Neuronal stem cell (in vitro differentiated cells): ENCODE data around the gene WWC2.

ENCODE experiments used
- DNase-seq: peaks from one replicate; pipeline ENCODE4 v3.0.0-alpha.2; 2013; ENCODE audit warnings: low spot score
- H2AFZ ChIP-seq: one replicate; pipeline ENCODE4 v1.6.1; 2013; ENCODE audit warnings: mild to moderate bottlenecking, low read length, inconsistent platforms
- H2AK5ac ChIP-seq: 2 replicates; pipeline ENCODE4 v1.6.1; 2013; ENCODE audit warnings: low read depth, mild to moderate bottlenecking, inconsistent platforms, low read length, moderate library complexity, mixed read lengths
- H2BK120ac ChIP-seq: 2 replicates; pipeline ENCODE4 v1.6.1; 2013; ENCODE audit warnings: low read depth, mild to moderate bottlenecking, inconsistent platforms, low read length, moderate library complexity, mixed read lengths
- H2BK12ac ChIP-seq: one replicate; pipeline ENCODE4 v1.6.1; 2013; ENCODE audit warnings: low read length, inconsistent platforms
- H2BK15ac ChIP-seq: 2 replicates; pipeline ENCODE4 v1.6.1; 2013; ENCODE audit warnings: mild to moderate bottlenecking, low read length, inconsistent platforms, mixed read lengths
- H2BK5ac ChIP-seq: one replicate; pipeline ENCODE4 v1.6.1; 2013; ENCODE audit warnings: inconsistent platforms, mild to moderate bottlenecking, low read length, moderate library complexity
- H3K14ac ChIP-seq: one replicate; pipeline ENCODE4 v1.6.1; 2013; ENCODE audit warnings: low read length, inconsistent platforms
- H3K18ac ChIP-seq: 2 replicates; pipeline ENCODE4 v1.6.1; 2013; ENCODE audit warnings: low read length, inconsistent platforms
- H3K23ac ChIP-seq: 2 replicates; pipeline ENCODE4 v1.6.1; 2013; ENCODE audit warnings: low read depth, mild to moderate bottlenecking, mixed read lengths, low read length, inconsistent platforms; ENCODE audit not compliant: poor library complexity
- H3K27ac ChIP-seq: replicated peaks from 3 replicates; pipeline ENCODE4 v1.5.1; 2013; ENCODE audit warnings: low read length, inconsistent platforms
- H3K27me3 ChIP-seq, 3 experiments: 2 replicates each; pipeline ENCODE4 v1.6.1; 2013; ENCODE audit warnings: low read length in 3 of 3, mild to moderate bottlenecking in 2 of 3, inconsistent platforms in 1 of 3, low read depth in 1 of 3, mixed read lengths in 1 of 3, moderate library complexity in 1 of 3; ENCODE audit not compliant: control insufficient read depth in 3 of 3, insufficient read depth in 3 of 3
- H3K36me3 ChIP-seq, 2 donors: replicated peaks in 1 of 2; 2 replicates each; pipeline ENCODE4 v1.6.1; 2013; ENCODE audit warnings: low read length in 2 of 2; ENCODE audit not compliant: control insufficient read depth in 2 of 2, insufficient read depth in 2 of 2
- H3K4ac ChIP-seq: 2 replicates; pipeline ENCODE4 v1.6.1; 2013; ENCODE audit warnings: inconsistent platforms, mild to moderate bottlenecking, low read length, moderate library complexity
- H3K4me1 ChIP-seq, 2 donors: 1 replicate in 1 of 2; 2 replicates in 1 of 2; pipeline ENCODE4 v1.6.1; 2013; ENCODE audit warnings: low read length in 2 of 2, low read depth in 1 of 2; ENCODE audit not compliant: control insufficient read depth in 2 of 2, insufficient read depth in 1 of 2
- H3K4me2 ChIP-seq: one replicate; pipeline ENCODE4 v1.6.1; 2013; ENCODE audit warnings: mild to moderate bottlenecking, low read length, inconsistent platforms; ENCODE audit not compliant: insufficient read depth, poor library complexity, severe bottlenecking
- H3K4me3 ChIP-seq, 2 donors: 2 replicates each; pipeline ENCODE4 v1.5.1; 2013; ENCODE audit warnings: low read length in 2 of 2, mild to moderate bottlenecking in 2 of 2, inconsistent platforms in 1 of 2, moderate library complexity in 1 of 2
- H3K79me1 ChIP-seq: one replicate; pipeline ENCODE4 v1.6.1; 2013; ENCODE audit warnings: low read depth, mild to moderate bottlenecking, inconsistent platforms, low read length, moderate library complexity
- H3K9ac ChIP-seq: one replicate; pipeline ENCODE4 v1.6.1; 2013; ENCODE audit warnings: mild to moderate bottlenecking, low read depth, low read length, inconsistent platforms; ENCODE audit not compliant: poor library complexity
- H3K9me3 ChIP-seq, 2 donors: replicated peaks in 1 of 2; 2 replicates each; pipeline versions ENCODE3 to v1.6.1; 2013; ENCODE audit warnings: low read length in 2 of 2, mild to moderate bottlenecking in 2 of 2, inconsistent platforms in 1 of 2, low read depth in 1 of 2, mixed read lengths in 1 of 2, moderate library complexity in 1 of 2; ENCODE audit not compliant: control insufficient read depth in 2 of 2, insufficient read depth in 1 of 2
- H4K8ac ChIP-seq: one replicate; pipeline ENCODE4 v1.6.1; 2013; ENCODE audit warnings: low read depth, mild to moderate bottlenecking, inconsistent platforms, low read length, moderate library complexity
- H4K91ac ChIP-seq: one replicate; pipeline ENCODE4 v1.6.1; 2013; ENCODE audit warnings: low read length, low read depth, mild to moderate bottlenecking, inconsistent platforms; ENCODE audit not compliant: poor library complexity
- WGBS, 2 donors: extraction: QIAGEN DNeasy Blood & Tissue Kit; methylation state at CpG; one replicate each; pipeline ENCODE4 v1.1.7; 2013; ENCODE audit warnings: missing lambda C conversion rate in 2 of 2, mixed read lengths in 1 of 2; ENCODE audit not compliant: insufficient read length in 2 of 2, insufficient replicate concordance in 1 of 2; ENCODE audit errors: extremely low coverage in 2 of 2; 5-methylcytosine and 5-hydroxymethylcytosine counted together

The WWC2 gene

GRCh38 chr4:183106839-183107238, 7.8 kb downstream of the WWC2 start:
- Histone ChIP-seq H3K4me1 (peaks cover 0 to 7% of the 10 kb centered on the region in 2 donors), H3K27me3 (no peaks in the 10 kb centered on the region), H3K36me3 (no peaks in the 10 kb centered on the region), H3K9me3 (no peaks in the 10 kb centered on the region), H3K23ac (no peak overlapping the region), H3K18ac (no peak overlapping the region), H3K79me1 (peaks cover 3% of the 10 kb centered on the region), H3K4ac (no peak overlapping the region), H3K14ac (no peak overlapping the region), H2AFZ (no peak overlapping the region), H3K4me2 (no peak overlapping the region), H3K9ac (no peak overlapping the region), H2BK12ac (no peak overlapping the region), H4K8ac (no peak overlapping the region), H3K27ac (no peak overlapping the region), H3K4me3 (no peak overlapping the region), H2BK5ac (no peak overlapping the region), H2BK120ac (no peak overlapping the region), H2AK5ac (no peak overlapping the region), H4K91ac (no peak overlapping the region), H2BK15ac (no peak overlapping the region)
- WGBS, 2 donors: no CpG with 5 or more reads among the region's 4 CpGs
- no peak for DNase-seq

- Histone ChIP-seq H2BK5ac (no peak overlapping the region), H3K27me3 (no peaks in the 10 kb centered on the region), H3K9me3 (no peaks in the 10 kb centered on the region), H3K36me3 (no peaks in the 10 kb centered on the region), H3K4me3 (no peak overlapping the region), H2AFZ (no peak overlapping the region), H3K4me2 (no peak overlapping the region), H4K91ac (no peak overlapping the region), H3K9ac (no peak overlapping the region), H2BK12ac (no peak overlapping the region), H3K27ac (no peak overlapping the region), H3K4ac (no peak overlapping the region), H3K23ac (no peak overlapping the region), H3K18ac (no peak overlapping the region), H2BK120ac (no peak overlapping the region), H4K8ac (no peak overlapping the region), H3K14ac (no peak overlapping the region), H2BK15ac (no peak overlapping the region), H3K4me1 (peaks cover 0 to 3% of the 10 kb centered on the region in 2 donors), H3K79me1 (peaks cover 3% of the 10 kb centered on the region), H2AK5ac (no peak overlapping the region)
- no CpG with 5 or more reads among the region's 5 CpGs for WGBS, 2 donors
- DNase-seq: no peak
Measured at GRCh38 chr4:183107891-183108459, 8.9 kb downstream of the WWC2 start.

GRCh38 chr4:183110244-183110643, 11.2 kb downstream of the WWC2 start:
- H3K9me3 ChIP-seq: peaks cover 0 to under 1% of the 10 kb centered on the region in 2 donors
- peaks cover 0 to 3% of the 10 kb centered on the region in 2 donors for H3K4me1 ChIP-seq
- H3K23ac ChIP-seq: no peak overlapping the region
- H3K27ac ChIP-seq: no peak overlapping the region
- H2BK5ac ChIP-seq: no peak overlapping the region
- H3K18ac ChIP-seq: no peak overlapping the region
- no peak overlapping the region for H4K91ac ChIP-seq
- no peak overlapping the region for H2BK15ac ChIP-seq
- no peak overlapping the region for H2BK120ac ChIP-seq
- no peak overlapping the region for H3K14ac ChIP-seq
- no peaks in the 10 kb centered on the region for H3K27me3 ChIP-seq
- no peak overlapping the region for H3K4me3 ChIP-seq
- H4K8ac ChIP-seq: no peak overlapping the region
- H3K79me1 ChIP-seq: peaks cover 7% of the 10 kb centered on the region
- peaks cover 0 to 1% of the 10 kb centered on the region in 2 donors for H3K36me3 ChIP-seq
- no peak overlapping the region for H2BK12ac ChIP-seq
- no peak for DNase-seq
- no peak overlapping the region for H2AK5ac ChIP-seq
- H3K4ac ChIP-seq: no peak overlapping the region
- H3K9ac ChIP-seq: no peak overlapping the region
- H2AFZ ChIP-seq: no peak overlapping the region
- H3K4me2 ChIP-seq: no peak overlapping the region

- Histone ChIP-seq H3K27me3 (no peaks in the 10 kb centered on the region), H4K8ac (no peak overlapping the region), H3K36me3 (peaks cover 0 to 1% of the 10 kb centered on the region in 2 donors), H2BK12ac (no peak overlapping the region), H3K9me3 (peaks cover 0 to 3% of the 10 kb centered on the region in 2 donors), H3K4ac (no peak overlapping the region), H3K9ac (no peak overlapping the region), H3K4me2 (no peak overlapping the region), H3K4me1 (peaks cover 0 to 3% of the 10 kb centered on the region in 2 donors), H3K79me1 (peaks cover 6% of the 10 kb centered on the region), H3K4me3 (no peak overlapping the region), H3K18ac (no peak overlapping the region), H2BK15ac (no peak overlapping the region), H3K23ac (no peak overlapping the region), H4K91ac (no peak overlapping the region), H2AK5ac (no peak overlapping the region), H2BK5ac (no peak overlapping the region), H3K14ac (no peak overlapping the region), H3K27ac (no peak overlapping the region), H2BK120ac (no peak overlapping the region), H2AFZ (no peak overlapping the region)
- DNase-seq: no peak
- WGBS, 2 donors: no CpG with 5 or more reads among the region's 4 CpGs
Measured at GRCh38 chr4:183111452-183111885, 12.4 kb downstream of the WWC2 start.
